ENCODE data around the gene PSD4. TPM values are rescaled to one million over a fixed set of nuclear protein-coding genes. Genes with fewer than 3 reads are reported as not detected.

Gene PSD4
- total RNA-seq, 1 experiment from 2014 or later: 9.6 TPM

- Mint-ChIP-seq H3K27me3 (ENCODE audit: insufficient read depth, unreplicated experiment) (no peaks in the 10 kb centered on the region), H3K4me1 (ENCODE audit: insufficient read depth, unreplicated experiment) (no peaks in the 10 kb centered on the region), H3K4me3 (ENCODE audit: unreplicated experiment) (no peak overlapping the region), H3K9me3 (ENCODE audit: unreplicated experiment) (no peaks in the 10 kb centered on the region), H3K36me3 (ENCODE audit: insufficient read depth, unreplicated experiment) (no peaks in the 10 kb centered on the region), H3K27ac (ENCODE audit: low read depth, unreplicated experiment) (no peak overlapping the region)
- ChIA-PET POLR2A (interaction anchor here (2.4 kb wide), 1 partner anchor 55 kb away, joined by 9 read pairs; no protein-coding TSS in a partner anchor), CTCF (interaction anchor here (0.8 to 10.3 kb wide), 4 partner anchors 8 to 246 kb away, joined by 3 to 179 read pairs (median 6); no protein-coding TSS in a partner anchor)
- no peak for TF ChIP-seq CTCF (IDR thresholded peaks at IDR 0.05; ENCODE audit: unreplicated experiment)
- intact Hi-C loops (cut with micrococcal nuclease): no loop called here
- no peak for DNase-seq (ENCODE audit: unreplicated experiment)
- no TSS peak for BruUV-seq (replicated peaks)
Observed at GRCh38 chr2:113144259-113144658, 29.5 kb upstream of the PSD4 start.

GRCh38 chr2:113148606-113149552 is 24.9 kb upstream of the PSD4 start:
- BruUV-seq (replicated peaks): no TSS peak
- TF ChIP-seq CTCF (IDR thresholded peaks at IDR 0.05; ENCODE audit: unreplicated experiment): no peak
- H3K4me3 Mint-ChIP-seq (ENCODE audit: unreplicated experiment): no peak overlapping the region
- CTCF ChIA-PET: interaction anchor here (0.6 to 1.8 kb wide), 8 partner anchors 9 to 133 kb away, joined by 3 to 20 read pairs (median 5); no protein-coding TSS in a partner anchor
- POLR2A ChIA-PET: interaction anchor here (0.6 kb wide), 1 partner anchor 210 kb away, joined by 3 read pairs; no protein-coding TSS in a partner anchor
- no peaks in the 10 kb centered on the region for H3K36me3 Mint-ChIP-seq (ENCODE audit: insufficient read depth, unreplicated experiment)
- intact Hi-C loops (cut with micrococcal nuclease): no loop called here
- H3K27me3 Mint-ChIP-seq (ENCODE audit: insufficient read depth, unreplicated experiment): no peaks in the 10 kb centered on the region
- no peaks in the 10 kb centered on the region for H3K9me3 Mint-ChIP-seq (ENCODE audit: unreplicated experiment)
- H3K4me1 Mint-ChIP-seq (ENCODE audit: insufficient read depth, unreplicated experiment): no peaks in the 10 kb centered on the region
- no peak for DNase-seq (ENCODE audit: unreplicated experiment)
- H3K27ac Mint-ChIP-seq (ENCODE audit: low read depth, unreplicated experiment): no peak overlapping the region

GRCh38 chr2:113149553-113150257 is 24.1 kb upstream of the PSD4 start:
- no peak overlapping the region for H3K4me3 Mint-ChIP-seq (ENCODE audit: unreplicated experiment)
- no peaks in the 10 kb centered on the region for H3K9me3 Mint-ChIP-seq (ENCODE audit: unreplicated experiment)
- ChIA-PET CTCF (interaction anchor here (0.5 to 1.8 kb wide), 5 partner anchors 9 to 49 kb away, joined by 3 to 20 read pairs (median 6); no protein-coding TSS in a partner anchor), POLR2A (no interaction called here)
- no peak for TF ChIP-seq CTCF (IDR thresholded peaks at IDR 0.05; ENCODE audit: unreplicated experiment)
- no TSS peak for BruUV-seq (replicated peaks)
- H3K36me3 Mint-ChIP-seq (ENCODE audit: insufficient read depth, unreplicated experiment): no peaks in the 10 kb centered on the region
- no peaks in the 10 kb centered on the region for H3K27me3 Mint-ChIP-seq (ENCODE audit: insufficient read depth, unreplicated experiment)
- no peak for DNase-seq (ENCODE audit: unreplicated experiment)
- H3K4me1 Mint-ChIP-seq (ENCODE audit: insufficient read depth, unreplicated experiment): no peaks in the 10 kb centered on the region
- intact Hi-C loops (cut with micrococcal nuclease): no loop called here
- no peak overlapping the region for H3K27ac Mint-ChIP-seq (ENCODE audit: low read depth, unreplicated experiment)

GRCh38 chr2:113150258-113150601 is 23.5 kb upstream of the PSD4 start:
- intact Hi-C loops (cut with micrococcal nuclease): no loop called here
- no TSS peak for BruUV-seq (replicated peaks)

More at GRCh38 chr2:113150258-113150601, 23.5 kb upstream of the PSD4 start:
- CTCF ChIA-PET: interaction anchor here (0.5 to 1.0 kb wide), 2 partner anchors 9 to 12 kb away, joined by 3 to 6 read pairs; no protein-coding TSS in a partner anchor
- no peaks in the 10 kb centered on the region for H3K36me3 Mint-ChIP-seq (ENCODE audit: insufficient read depth, unreplicated experiment)
- no peak for TF ChIP-seq CTCF (IDR thresholded peaks at IDR 0.05; ENCODE audit: unreplicated experiment)
- no peak overlapping the region for H3K4me3 Mint-ChIP-seq (ENCODE audit: unreplicated experiment)
- no peaks in the 10 kb centered on the region for H3K27me3 Mint-ChIP-seq (ENCODE audit: insufficient read depth, unreplicated experiment)
- no peak for DNase-seq (ENCODE audit: unreplicated experiment)
- H3K4me1 Mint-ChIP-seq (ENCODE audit: insufficient read depth, unreplicated experiment): no peaks in the 10 kb centered on the region
- POLR2A ChIA-PET: no interaction called here
- no peak overlapping the region for H3K27ac Mint-ChIP-seq (ENCODE audit: low read depth, unreplicated experiment)
- H3K9me3 Mint-ChIP-seq (ENCODE audit: unreplicated experiment): no peaks in the 10 kb centered on the region
